Measurements from ENCODE around the gene ATXN1.
"Not testable (repeated sequence)": the region's sequence is repeated elsewhere in the genome, so short reads cannot be mapped to it uniquely, and the experiment has no call there.

ATXN1 gene

GRCh38 chr6:16272201-16272600, 489.1 kb downstream of the ATXN1 start:
- no peak for DNase-seq (ENCODE audit: low spot score)
- peaks cover 4% of the 10 kb centered on the region for H3K4me1 ChIP-seq (ENCODE audit: insufficient read depth, poor library complexity, severe bottlenecking)
- ATAC-seq (ENCODE audit: low read depth) = no peak
- no peaks in the 10 kb centered on the region for H3K27me3 ChIP-seq (ENCODE audit: insufficient read depth, poor library complexity, severe bottlenecking)
- no peak overlapping the region for H3K27ac ChIP-seq (ENCODE audit: poor library complexity, severe bottlenecking)
- H3K4me3 ChIP-seq (ENCODE audit: severe bottlenecking) = no peak overlapping the region
- no peaks in the 10 kb centered on the region for H3K9me3 ChIP-seq (ENCODE audit: severe bottlenecking)
- TF ChIP-seq, protein P1, sequence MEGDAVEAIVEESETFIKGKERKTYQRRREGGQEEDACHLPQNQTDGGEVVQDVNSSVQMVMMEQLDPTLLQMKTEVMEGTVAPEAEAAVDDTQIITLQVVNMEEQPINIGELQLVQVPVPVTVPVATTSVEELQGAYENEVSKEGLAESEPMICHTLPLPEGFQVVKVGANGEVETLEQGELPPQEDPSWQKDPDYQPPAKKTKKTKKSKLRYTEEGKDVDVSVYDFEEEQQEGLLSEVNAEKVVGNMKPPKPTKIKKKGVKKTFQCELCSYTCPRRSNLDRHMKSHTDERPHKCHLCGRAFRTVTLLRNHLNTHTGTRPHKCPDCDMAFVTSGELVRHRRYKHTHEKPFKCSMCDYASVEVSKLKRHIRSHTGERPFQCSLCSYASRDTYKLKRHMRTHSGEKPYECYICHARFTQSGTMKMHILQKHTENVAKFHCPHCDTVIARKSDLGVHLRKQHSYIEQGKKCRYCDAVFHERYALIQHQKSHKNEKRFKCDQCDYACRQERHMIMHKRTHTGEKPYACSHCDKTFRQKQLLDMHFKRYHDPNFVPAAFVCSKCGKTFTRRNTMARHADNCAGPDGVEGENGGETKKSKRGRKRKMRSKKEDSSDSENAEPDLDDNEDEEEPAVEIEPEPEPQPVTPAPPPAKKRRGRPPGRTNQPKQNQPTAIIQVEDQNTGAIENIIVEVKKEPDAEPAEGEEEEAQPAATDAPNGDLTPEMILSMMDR (IDR thresholded peaks at IDR 0.05; ENCODE audit: poor library complexity, severe bottlenecking) = no peak
- no peaks in the 10 kb centered on the region for H3K36me3 ChIP-seq (ENCODE audit: low read depth)

DNA sequence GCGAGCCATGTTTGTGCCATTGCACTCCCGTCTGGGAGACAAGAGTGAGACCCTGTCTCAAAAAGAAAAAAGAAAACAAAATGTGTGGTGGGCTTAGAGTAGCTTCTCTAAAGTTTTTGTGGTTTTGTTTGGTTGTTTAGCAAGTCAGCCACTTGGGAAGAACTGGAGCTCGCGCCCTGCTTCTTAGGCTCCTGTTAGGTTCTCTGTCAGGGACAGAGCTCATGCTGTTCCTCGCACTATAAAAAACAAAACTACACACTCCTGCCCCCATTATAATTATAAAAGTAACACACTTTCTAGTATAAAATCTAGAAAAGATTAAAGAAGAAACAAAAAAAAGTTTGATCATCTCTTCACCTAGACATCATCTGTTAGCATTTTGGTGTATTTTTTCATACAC, 489.8 kb downstream of the ATXN1 start:
- Histone ChIP-seq H3K4me3 (ENCODE audit: severe bottlenecking) (no peak overlapping the region), H3K36me3 (ENCODE audit: low read depth) (no peaks in the 10 kb centered on the region), H3K4me1 (ENCODE audit: insufficient read depth, poor library complexity, severe bottlenecking) (no peaks in the 10 kb centered on the region), H3K27ac (ENCODE audit: poor library complexity, severe bottlenecking) (no peak overlapping the region), H3K27me3 (ENCODE audit: insufficient read depth, poor library complexity, severe bottlenecking) (no peaks in the 10 kb centered on the region), H3K9me3 (ENCODE audit: severe bottlenecking) (no peaks in the 10 kb centered on the region)
- no peak for ATAC-seq (ENCODE audit: low read depth)
- TF ChIP-seq, protein P1 (IDR thresholded peaks at IDR 0.05; ENCODE audit: poor library complexity, severe bottlenecking) = no peak
- no peak for DNase-seq (ENCODE audit: low spot score)

- TF ChIP-seq, protein P1 (IDR thresholded peaks at IDR 0.05; ENCODE audit: poor library complexity, severe bottlenecking) = no peak
- DNase-seq (ENCODE audit: low spot score) (no peak), ATAC-seq (ENCODE audit: low read depth) (no peak)
- Histone ChIP-seq H3K4me1 (ENCODE audit: insufficient read depth, poor library complexity, severe bottlenecking) (no peaks in the 10 kb centered on the region), H3K9me3 (ENCODE audit: severe bottlenecking) (no peaks in the 10 kb centered on the region), H3K27me3 (ENCODE audit: insufficient read depth, poor library complexity, severe bottlenecking) (no peaks in the 10 kb centered on the region), H3K4me3 (ENCODE audit: severe bottlenecking) (no peak overlapping the region), H3K36me3 (ENCODE audit: low read depth) (no peaks in the 10 kb centered on the region), H3K27ac (ENCODE audit: poor library complexity, severe bottlenecking) (no peak overlapping the region)
Measured at GRCh38 chr6:16270178-16270794, 491.0 kb downstream of the ATXN1 start.

DNA sequence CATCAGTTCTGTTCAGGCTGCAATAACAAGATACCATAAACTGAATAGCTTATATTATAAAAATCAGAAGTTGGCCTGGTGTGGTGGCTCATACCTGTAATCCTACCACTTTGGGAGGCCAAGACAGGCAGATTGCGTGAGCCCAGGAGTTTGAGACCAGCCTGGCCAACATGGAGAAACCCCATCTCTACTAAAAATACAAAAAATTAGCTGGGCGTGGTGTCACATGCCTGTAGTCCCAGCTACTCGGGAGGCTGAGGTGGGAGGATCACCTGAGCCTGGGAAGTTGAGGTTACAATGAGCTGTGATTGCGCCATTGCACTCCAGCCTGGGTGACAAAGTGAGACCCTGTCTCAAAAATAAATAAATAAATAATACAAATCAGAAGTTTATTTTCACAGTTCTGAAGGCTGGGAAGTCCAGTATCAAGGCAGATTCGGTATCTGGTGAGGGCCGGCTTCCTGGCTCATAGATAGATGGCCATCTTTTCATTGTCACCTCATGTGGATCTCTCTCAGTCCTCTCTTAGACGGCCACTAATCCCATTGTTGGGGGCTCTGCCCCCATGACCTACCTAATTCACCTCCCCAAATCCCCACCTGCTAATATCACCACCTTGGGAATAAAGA, 491.7 kb downstream of the ATXN1 start:
- not testable (repeated sequence) for ATAC-seq (ENCODE audit: low read depth); H3K4me3 ChIP-seq (ENCODE audit: severe bottlenecking); DNase-seq (ENCODE audit: low spot score); H3K36me3 ChIP-seq (ENCODE audit: low read depth); H3K9me3 ChIP-seq (ENCODE audit: severe bottlenecking); H3K4me1 ChIP-seq (ENCODE audit: insufficient read depth, poor library complexity, severe bottlenecking); H3K27ac ChIP-seq (ENCODE audit: poor library complexity, severe bottlenecking); H3K27me3 ChIP-seq (ENCODE audit: insufficient read depth, poor library complexity, severe bottlenecking)

DNA sequence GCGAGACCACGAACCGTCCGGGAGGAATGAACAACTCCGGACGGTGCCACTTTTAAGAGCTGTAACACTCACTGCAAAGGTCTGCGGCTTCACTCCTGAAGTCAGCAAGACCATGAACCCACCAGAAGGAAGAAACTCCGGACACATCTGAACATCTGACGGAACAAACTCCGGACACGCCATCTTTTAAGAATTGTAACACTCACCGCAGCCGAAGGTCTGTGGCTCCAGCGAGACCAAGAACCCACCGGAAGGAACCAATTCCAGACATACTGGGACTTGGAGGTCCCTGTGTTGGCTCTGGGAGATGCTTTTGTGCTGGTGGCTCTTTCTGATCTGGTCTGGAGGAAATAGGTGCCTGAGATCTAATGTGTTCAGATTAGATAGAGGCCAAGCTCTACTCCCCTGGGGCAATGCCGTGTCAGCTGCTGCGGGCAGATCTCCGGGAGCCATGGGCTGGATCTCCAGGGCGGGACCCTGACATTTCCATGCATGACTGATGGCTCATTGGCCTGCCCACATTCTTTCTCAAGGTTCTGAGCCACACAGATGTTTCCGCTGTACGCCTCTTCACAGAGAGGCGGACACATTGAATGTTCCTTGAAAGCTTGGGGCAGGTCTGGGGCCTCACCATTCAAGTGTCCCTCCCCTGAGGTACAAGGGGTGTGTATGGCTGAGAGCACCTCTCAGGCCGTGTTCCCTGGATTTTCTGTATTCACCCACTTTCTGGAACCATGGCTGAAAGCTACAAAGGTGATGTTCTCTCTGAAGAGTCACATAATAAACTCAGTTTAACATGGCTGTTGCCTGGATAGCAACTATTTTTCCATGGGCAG, 493.6 kb downstream of the ATXN1 start:
- H3K36me3 ChIP-seq (ENCODE audit: low read depth) = no peaks in the 10 kb centered on the region
- no peak overlapping the region for H3K4me3 ChIP-seq (ENCODE audit: severe bottlenecking)
- DNase-seq (ENCODE audit: low spot score) (no peak), ATAC-seq (ENCODE audit: low read depth) (no peak)
- H3K9me3 ChIP-seq (ENCODE audit: severe bottlenecking) = no peaks in the 10 kb centered on the region
- no peaks in the 10 kb centered on the region for H3K27me3 ChIP-seq (ENCODE audit: insufficient read depth, poor library complexity, severe bottlenecking)
- TF ChIP-seq, protein P1 (IDR thresholded peaks at IDR 0.05; ENCODE audit: poor library complexity, severe bottlenecking) = no peak
- H3K4me1 ChIP-seq (ENCODE audit: insufficient read depth, poor library complexity, severe bottlenecking) = no peaks in the 10 kb centered on the region
- no peak overlapping the region for H3K27ac ChIP-seq (ENCODE audit: poor library complexity, severe bottlenecking)

Measured in RWPE2 (cell line).